HEK293 (cell line): ENCODE results near the gene ARMC12.

Source experiments
- YY1 ChIP-seq: fragments of 450-650 bp; formaldehyde crosslinking; IDR thresholded peaks from 2 replicates; pipeline ENCODE4 v1.5.1; 2018; ENCODE audit warnings: missing biosample characterization, missing genetic modification characterization
- ZNF146 ChIP-seq: fragments of 450-650 bp; formaldehyde crosslinking; IDR thresholded peaks from 2 replicates; pipeline ENCODE4 v1.5.1; 2016; ENCODE audit warnings: missing biosample characterization, missing genetic modification characterization
- ZNF48 ChIP-seq: fragments of 450-650 bp; formaldehyde crosslinking; IDR thresholded peaks from 2 replicates; pipeline ENCODE4 v1.5.1; 2016; ENCODE audit warnings: missing biosample characterization, missing genetic modification characterization
- ZNF621 ChIP-seq: fragments of 450-650 bp; formaldehyde crosslinking; IDR thresholded peaks from 2 replicates; pipeline ENCODE4 v1.5.1; 2017; ENCODE audit warnings: missing biosample characterization, missing genetic modification characterization

GRCh38 chr6:35718375-35718736 lies 18.5 kb upstream of the ARMC12 start:
- TF ChIP-seq YY1 (tag by site-specific recombination) (no peak), ZNF621 (tag by site-specific recombination) (no peak), ZNF146 (no peak), ZNF48 (no peak)
